Measurements from ENCODE around the gene ABCB10. TPM values are rescaled to one million over a fixed set of nuclear protein-coding genes. Genes with fewer than 3 reads are reported as not detected.

The ABCB10 gene
- total and polyA plus RNA-seq, 2 experiments from 2014 or later: 4.7 to 9.7 TPM

DNA sequence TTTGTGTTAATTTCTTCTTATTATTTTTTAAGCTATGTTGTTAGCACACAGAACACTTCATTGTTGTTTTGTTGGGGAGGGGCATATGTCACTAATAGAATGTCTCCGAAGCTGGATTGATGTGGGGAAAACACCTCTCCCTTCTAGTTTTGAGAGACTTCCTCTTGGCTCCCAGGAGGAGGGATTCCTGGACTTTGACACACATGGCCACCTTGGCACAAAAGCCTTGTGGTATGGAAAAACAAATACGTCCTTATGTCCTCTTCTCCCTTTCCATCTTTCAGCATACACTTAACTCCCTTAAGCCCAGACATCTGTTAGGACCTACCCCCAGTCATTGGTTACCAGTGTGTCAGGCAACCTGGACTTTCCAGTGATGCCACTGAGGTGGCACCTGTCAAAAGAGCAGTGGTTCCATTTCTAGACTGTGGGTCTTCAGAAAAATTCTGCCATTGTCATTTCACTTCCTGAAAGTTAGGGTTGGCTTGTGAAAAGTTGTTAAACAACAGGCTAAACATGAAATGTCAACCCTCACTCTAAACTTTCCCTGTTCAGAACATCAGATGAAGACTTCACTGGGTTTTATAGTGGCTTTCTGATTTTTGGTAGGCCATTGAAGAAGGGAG is 12.5 kb upstream of the ABCB10 start (continued):
- TF ChIP-seq, protein P1, sequence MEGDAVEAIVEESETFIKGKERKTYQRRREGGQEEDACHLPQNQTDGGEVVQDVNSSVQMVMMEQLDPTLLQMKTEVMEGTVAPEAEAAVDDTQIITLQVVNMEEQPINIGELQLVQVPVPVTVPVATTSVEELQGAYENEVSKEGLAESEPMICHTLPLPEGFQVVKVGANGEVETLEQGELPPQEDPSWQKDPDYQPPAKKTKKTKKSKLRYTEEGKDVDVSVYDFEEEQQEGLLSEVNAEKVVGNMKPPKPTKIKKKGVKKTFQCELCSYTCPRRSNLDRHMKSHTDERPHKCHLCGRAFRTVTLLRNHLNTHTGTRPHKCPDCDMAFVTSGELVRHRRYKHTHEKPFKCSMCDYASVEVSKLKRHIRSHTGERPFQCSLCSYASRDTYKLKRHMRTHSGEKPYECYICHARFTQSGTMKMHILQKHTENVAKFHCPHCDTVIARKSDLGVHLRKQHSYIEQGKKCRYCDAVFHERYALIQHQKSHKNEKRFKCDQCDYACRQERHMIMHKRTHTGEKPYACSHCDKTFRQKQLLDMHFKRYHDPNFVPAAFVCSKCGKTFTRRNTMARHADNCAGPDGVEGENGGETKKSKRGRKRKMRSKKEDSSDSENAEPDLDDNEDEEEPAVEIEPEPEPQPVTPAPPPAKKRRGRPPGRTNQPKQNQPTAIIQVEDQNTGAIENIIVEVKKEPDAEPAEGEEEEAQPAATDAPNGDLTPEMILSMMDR (conservative IDR thresholded peaks at IDR 0.05; ENCODE audit: low read depth in 2 of 2): no peak

DNA sequence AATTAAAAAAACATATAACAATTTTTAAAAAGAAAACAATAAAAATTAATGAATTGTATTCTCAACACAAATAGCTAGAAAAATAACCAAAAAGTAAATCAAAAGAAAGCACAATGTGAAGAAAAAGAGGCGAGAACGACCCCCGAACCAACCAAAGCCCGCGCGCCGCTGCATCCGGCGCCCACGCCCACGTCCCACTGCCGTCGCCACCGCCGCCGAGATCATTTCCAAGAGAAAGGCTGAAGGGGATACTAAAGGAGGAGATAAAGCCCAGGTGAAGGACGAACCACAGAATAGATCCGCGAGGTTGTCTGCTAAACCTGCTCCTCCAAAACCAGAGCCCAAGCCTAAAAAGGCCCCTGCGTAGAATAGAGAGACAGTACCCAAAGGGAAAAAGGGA is 11.8 kb upstream of the ABCB10 start:
- no peaks in the 10 kb centered on the region for H3K9me3 Mint-ChIP-seq
- H3K27ac Mint-ChIP-seq: no peak overlapping the region
- ATAC-seq: peak; percentile 61; the same call in 2 of the 3 replicates
- Histone ChIP-seq H3K9me2 (ENCODE audit: insufficient read depth) (no peaks in the 10 kb centered on the region), H3K27me3 (ENCODE audit: insufficient read depth) (no peaks in the 10 kb centered on the region), H3K4me3 (no peak overlapping the region), H3F3A (replicated peaks; ENCODE audit: low read depth) (no peaks in the 10 kb centered on the region), H3K4me1 (ENCODE audit: insufficient read depth) (no peaks in the 10 kb centered on the region), H3K4me2 (no peak overlapping the region), H3K79me2 (replicated peaks; ENCODE audit: insufficient read depth) (no peaks in the 10 kb centered on the region), H3K36me3 (ENCODE audit: insufficient read depth) (no peaks in the 10 kb centered on the region), H4K20me1 (replicated peaks; ENCODE audit: insufficient read depth) (no peaks in the 10 kb centered on the region), H3K27ac (ENCODE audit: low read depth) (no peak overlapping the region), H2AFZ (no peak overlapping the region; the same call in 1 of the 2 replicates)
- peak; percentile 35 for DNase-seq (ENCODE audit: low spot score)
- H3K4me3 Mint-ChIP-seq: no peak overlapping the region
- H3K27me3 Mint-ChIP-seq (ENCODE audit: insufficient read depth, low read depth, poor library complexity): peaks cover 6% of the 10 kb centered on the region
- H3K36me3 Mint-ChIP-seq (ENCODE audit: low read depth): no peaks in the 10 kb centered on the region
- peaks cover 4% of the 10 kb centered on the region; the same call in 2 of the 3 replicates for H3K4me1 Mint-ChIP-seq
- TF ChIP-seq STAT1 (IDR thresholded peaks at IDR 0.05; ENCODE audit: unreplicated experiment): no peak
- TF ChIP-seq JUNB (IDR thresholded peaks at IDR 0.05; ENCODE audit: unreplicated experiment): no peak
- TF ChIP-seq EZH2phosphoT487 (IDR thresholded peaks at IDR 0.05; ENCODE audit: unreplicated experiment): no peak
- TF ChIP-seq, protein P2, sequence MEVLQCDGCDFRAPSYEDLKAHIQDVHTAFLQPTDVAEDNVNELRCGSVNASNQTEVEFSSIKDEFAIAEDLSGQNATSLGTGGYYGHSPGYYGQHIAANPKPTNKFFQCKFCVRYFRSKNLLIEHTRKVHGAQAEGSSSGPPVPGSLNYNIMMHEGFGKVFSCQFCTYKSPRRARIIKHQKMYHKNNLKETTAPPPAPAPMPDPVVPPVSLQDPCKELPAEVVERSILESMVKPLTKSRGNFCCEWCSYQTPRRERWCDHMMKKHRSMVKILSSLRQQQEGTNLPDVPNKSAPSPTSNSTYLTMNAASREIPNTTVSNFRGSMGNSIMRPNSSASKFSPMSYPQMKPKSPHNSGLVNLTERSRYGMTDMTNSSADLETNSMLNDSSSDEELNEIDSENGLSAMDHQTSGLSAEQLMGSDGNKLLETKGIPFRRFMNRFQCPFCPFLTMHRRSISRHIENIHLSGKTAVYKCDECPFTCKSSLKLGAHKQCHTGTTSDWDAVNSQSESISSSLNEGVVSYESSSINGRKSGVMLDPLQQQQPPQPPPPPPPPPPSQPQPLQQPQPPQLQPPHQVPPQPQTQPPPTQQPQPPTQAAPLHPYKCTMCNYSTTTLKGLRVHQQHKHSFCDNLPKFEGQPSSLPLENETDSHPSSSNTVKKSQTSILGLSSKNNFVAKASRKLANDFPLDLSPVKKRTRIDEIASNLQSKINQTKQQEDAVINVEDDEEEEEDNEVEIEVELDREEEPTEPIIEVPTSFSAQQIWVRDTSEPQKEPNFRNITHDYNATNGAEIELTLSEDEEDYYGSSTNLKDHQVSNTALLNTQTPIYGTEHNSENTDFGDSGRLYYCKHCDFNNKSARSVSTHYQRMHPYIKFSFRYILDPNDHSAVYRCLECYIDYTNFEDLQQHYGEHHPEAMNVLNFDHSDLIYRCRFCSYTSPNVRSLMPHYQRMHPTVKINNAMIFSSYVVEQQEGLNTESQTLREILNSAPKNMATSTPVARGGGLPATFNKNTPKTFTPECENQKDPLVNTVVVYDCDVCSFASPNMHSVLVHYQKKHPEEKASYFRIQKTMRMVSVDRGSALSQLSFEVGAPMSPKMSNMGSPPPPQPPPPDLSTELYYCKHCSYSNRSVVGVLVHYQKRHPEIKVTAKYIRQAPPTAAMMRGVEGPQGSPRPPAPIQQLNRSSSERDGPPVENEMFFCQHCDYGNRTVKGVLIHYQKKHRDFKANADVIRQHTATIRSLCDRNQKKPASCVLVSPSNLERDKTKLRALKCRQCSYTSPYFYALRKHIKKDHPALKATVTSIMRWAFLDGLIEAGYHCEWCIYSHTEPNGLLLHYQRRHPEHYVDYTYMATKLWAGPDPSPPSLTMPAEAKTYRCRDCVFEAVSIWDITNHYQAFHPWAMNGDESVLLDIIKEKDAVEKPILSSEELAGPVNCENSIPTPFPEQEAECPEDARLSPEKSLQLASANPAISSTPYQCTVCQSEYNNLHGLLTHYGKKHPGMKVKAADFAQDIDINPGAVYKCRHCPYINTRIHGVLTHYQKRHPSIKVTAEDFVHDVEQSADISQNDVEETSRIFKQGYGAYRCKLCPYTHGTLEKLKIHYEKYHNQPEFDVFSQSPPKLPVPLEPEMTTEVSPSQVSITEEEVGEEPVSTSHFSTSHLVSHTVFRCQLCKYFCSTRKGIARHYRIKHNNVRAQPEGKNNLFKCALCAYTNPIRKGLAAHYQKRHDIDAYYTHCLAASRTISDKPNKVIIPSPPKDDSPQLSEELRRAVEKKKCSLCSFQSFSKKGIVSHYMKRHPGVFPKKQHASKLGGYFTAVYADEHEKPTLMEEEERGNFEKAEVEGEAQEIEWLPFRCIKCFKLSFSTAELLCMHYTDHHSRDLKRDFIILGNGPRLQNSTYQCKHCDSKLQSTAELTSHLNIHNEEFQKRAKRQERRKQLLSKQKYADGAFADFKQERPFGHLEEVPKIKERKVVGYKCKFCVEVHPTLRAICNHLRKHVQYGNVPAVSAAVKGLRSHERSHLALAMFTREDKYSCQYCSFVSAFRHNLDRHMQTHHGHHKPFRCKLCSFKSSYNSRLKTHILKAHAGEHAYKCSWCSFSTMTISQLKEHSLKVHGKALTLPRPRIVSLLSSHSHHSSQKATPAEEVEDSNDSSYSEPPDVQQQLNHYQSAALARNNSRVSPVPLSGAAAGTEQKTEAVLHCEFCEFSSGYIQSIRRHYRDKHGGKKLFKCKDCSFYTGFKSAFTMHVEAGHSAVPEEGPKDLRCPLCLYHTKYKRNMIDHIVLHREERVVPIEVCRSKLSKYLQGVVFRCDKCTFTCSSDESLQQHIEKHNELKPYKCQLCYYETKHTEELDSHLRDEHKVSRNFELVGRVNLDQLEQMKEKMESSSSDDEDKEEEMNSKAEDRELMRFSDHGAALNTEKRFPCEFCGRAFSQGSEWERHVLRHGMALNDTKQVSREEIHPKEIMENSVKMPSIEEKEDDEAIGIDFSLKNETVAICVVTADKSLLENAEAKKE (CRISPR knock-in tag; IDR thresholded peaks at IDR 0.05): no peak
- no peak for TF ChIP-seq EZH2 (IDR thresholded peaks at IDR 0.05; ENCODE audit: low read depth, unreplicated experiment)
- TF ChIP-seq ZNF331 (CRISPR knock-in tag; IDR thresholded peaks at IDR 0.05; ENCODE audit: low read depth): no peak
- TF ChIP-seq CREB1 (CRISPR knock-in tag; IDR thresholded peaks at IDR 0.05; ENCODE audit: low read depth): no peak
- no peak for TF ChIP-seq NANOG (IDR thresholded peaks at IDR 0.05; ENCODE audit: borderline replicate concordance)
- TF ChIP-seq, protein P3, sequence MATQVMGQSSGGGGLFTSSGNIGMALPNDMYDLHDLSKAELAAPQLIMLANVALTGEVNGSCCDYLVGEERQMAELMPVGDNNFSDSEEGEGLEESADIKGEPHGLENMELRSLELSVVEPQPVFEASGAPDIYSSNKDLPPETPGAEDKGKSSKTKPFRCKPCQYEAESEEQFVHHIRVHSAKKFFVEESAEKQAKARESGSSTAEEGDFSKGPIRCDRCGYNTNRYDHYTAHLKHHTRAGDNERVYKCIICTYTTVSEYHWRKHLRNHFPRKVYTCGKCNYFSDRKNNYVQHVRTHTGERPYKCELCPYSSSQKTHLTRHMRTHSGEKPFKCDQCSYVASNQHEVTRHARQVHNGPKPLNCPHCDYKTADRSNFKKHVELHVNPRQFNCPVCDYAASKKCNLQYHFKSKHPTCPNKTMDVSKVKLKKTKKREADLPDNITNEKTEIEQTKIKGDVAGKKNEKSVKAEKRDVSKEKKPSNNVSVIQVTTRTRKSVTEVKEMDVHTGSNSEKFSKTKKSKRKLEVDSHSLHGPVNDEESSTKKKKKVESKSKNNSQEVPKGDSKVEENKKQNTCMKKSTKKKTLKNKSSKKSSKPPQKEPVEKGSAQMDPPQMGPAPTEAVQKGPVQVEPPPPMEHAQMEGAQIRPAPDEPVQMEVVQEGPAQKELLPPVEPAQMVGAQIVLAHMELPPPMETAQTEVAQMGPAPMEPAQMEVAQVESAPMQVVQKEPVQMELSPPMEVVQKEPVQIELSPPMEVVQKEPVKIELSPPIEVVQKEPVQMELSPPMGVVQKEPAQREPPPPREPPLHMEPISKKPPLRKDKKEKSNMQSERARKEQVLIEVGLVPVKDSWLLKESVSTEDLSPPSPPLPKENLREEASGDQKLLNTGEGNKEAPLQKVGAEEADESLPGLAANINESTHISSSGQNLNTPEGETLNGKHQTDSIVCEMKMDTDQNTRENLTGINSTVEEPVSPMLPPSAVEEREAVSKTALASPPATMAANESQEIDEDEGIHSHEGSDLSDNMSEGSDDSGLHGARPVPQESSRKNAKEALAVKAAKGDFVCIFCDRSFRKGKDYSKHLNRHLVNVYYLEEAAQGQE (IDR thresholded peaks at IDR 0.05; ENCODE audit: unreplicated experiment): no peak
- TF ChIP-seq POLR2AphosphoS5 (IDR thresholded peaks at IDR 0.05; ENCODE audit: low read depth): no peak
- TF ChIP-seq, protein P1 (conservative IDR thresholded peaks at IDR 0.05; ENCODE audit: low read depth in 2 of 2): no peak

Data from GM23338 (cell line).